ENCODE data around the gene PRR19. TPM values are rescaled to one million over a fixed set of nuclear protein-coding genes. Genes with fewer than 3 reads are reported as not detected.
"Not testable (repeated sequence)": the region's sequence is repeated elsewhere in the genome, so short reads cannot be mapped to it uniquely, and the experiment has no call there.

The PRR19 gene
- total and polyA plus RNA-seq, 4 donors, result 0.23 to 1.0 (median 0.77) TPM

GRCh38 chr19:42335374-42335936 is 33.5 kb downstream of the PRR19 start:
- Histone ChIP-seq H3K36me3 (ENCODE audit: control insufficient read depth in 4 of 4, insufficient read depth in 4 of 4, low read length in 4 of 4) (peaks cover 2 to 20% (median 6%) of the 10 kb centered on the region in 4 donors), H3K9me3 (ENCODE audit: control insufficient read depth in 4 of 4, insufficient read depth in 3 of 4, low read length in 3 of 4) (no peaks in the 10 kb centered on the region), H3K9ac (ENCODE audit: insufficient read depth in 1 of 2, low read length in 2 of 2) (no peak overlapping the region), H3K4me1 (ENCODE audit: control insufficient read depth in 5 of 5, insufficient read depth in 5 of 5, low read length in 5 of 5) (peaks cover 0 to under 1% (median 0%) of the 10 kb centered on the region in 5 donors), H3K27me3 (ENCODE audit: control insufficient read depth in 3 of 3, insufficient read depth in 3 of 3, low read length in 2 of 3) (no peaks in the 10 kb centered on the region), H3K27ac (ENCODE audit: low read depth in 1 of 2, low read length in 1 of 2) (no peak overlapping the region), H3K4me3 (no peak overlapping the region)
- WGBS, 2 donors, result 72 to 85% methylated on average over 7 of the region's 7 CpGs
- no peak for ATAC-seq (ENCODE audit: insufficient read depth, low FRiP score)
- TF ChIP-seq CTCF (IDR thresholded peaks at IDR 0.05; ENCODE audit: control extremely low read depth, extremely low read depth), result no peak
- DNase-seq, result no peak

GRCh38 chr19:42335971-42336370 is 34.0 kb downstream of the PRR19 start:
- DNase-seq (no peak), ATAC-seq (ENCODE audit: insufficient read depth, low FRiP score) (no peak)
- WGBS, 2 donors, result 94 to 97% methylated on average over 19 of the region's 19 CpGs

GRCh38 chr19:42339126-42339860 is 37.4 kb downstream of the PRR19 start:
- ATAC-seq (ENCODE audit: insufficient read depth, low FRiP score); H3K4me1 ChIP-seq (ENCODE audit: control insufficient read depth in 5 of 5, insufficient read depth in 5 of 5, low read length in 5 of 5); DNase-seq; H3K9me3 ChIP-seq (ENCODE audit: control insufficient read depth in 4 of 4, insufficient read depth in 3 of 4, low read length in 3 of 4); H3K27ac ChIP-seq (ENCODE audit: low read depth in 1 of 2, low read length in 1 of 2); H3K27me3 ChIP-seq (ENCODE audit: control insufficient read depth in 3 of 3, insufficient read depth in 3 of 3, low read length in 2 of 3); H3K9ac ChIP-seq (ENCODE audit: insufficient read depth in 1 of 2, low read length in 2 of 2); H3K4me3 ChIP-seq: not testable (repeated sequence)
- WGBS, 2 donors, result 89 to 93% methylated on average over 7 of the region's 7 CpGs
- H3K36me3 ChIP-seq (ENCODE audit: control insufficient read depth in 4 of 4, insufficient read depth in 4 of 4, low read length in 4 of 4), result peaks cover 0 to 28% (median 9%) of the 10 kb centered on the region in 4 donors

More at GRCh38 chr19:42335971-42336370, 34.0 kb downstream of the PRR19 start:
- Histone ChIP-seq H3K9ac (ENCODE audit: insufficient read depth in 1 of 2, low read length in 2 of 2) (no peak overlapping the region), H3K9me3 (ENCODE audit: control insufficient read depth in 4 of 4, insufficient read depth in 3 of 4, low read length in 3 of 4) (no peaks in the 10 kb centered on the region), H3K4me1 (ENCODE audit: control insufficient read depth in 5 of 5, insufficient read depth in 5 of 5, low read length in 5 of 5) (no peaks in the 10 kb centered on the region), H3K4me3 (no peak overlapping the region), H3K36me3 (ENCODE audit: control insufficient read depth in 4 of 4, insufficient read depth in 4 of 4, low read length in 4 of 4) (peaks cover 2 to 20% (median 6%) of the 10 kb centered on the region in 4 donors), H3K27ac (ENCODE audit: low read depth in 1 of 2, low read length in 1 of 2) (no peak overlapping the region), H3K27me3 (ENCODE audit: control insufficient read depth in 3 of 3, insufficient read depth in 3 of 3, low read length in 2 of 3) (no peaks in the 10 kb centered on the region)
- no peak for TF ChIP-seq CTCF (IDR thresholded peaks at IDR 0.05; ENCODE audit: control extremely low read depth, extremely low read depth)

GRCh38 chr19:42339922-42340321 is 38.0 kb downstream of the PRR19 start:
- ATAC-seq (ENCODE audit: insufficient read depth, low FRiP score); H3K4me1 ChIP-seq (ENCODE audit: control insufficient read depth in 5 of 5, insufficient read depth in 5 of 5, low read length in 5 of 5); H3K9me3 ChIP-seq (ENCODE audit: control insufficient read depth in 4 of 4, insufficient read depth in 3 of 4, low read length in 3 of 4); H3K9ac ChIP-seq (ENCODE audit: insufficient read depth in 1 of 2, low read length in 2 of 2); H3K4me3 ChIP-seq; H3K27ac ChIP-seq (ENCODE audit: low read depth in 1 of 2, low read length in 1 of 2); H3K27me3 ChIP-seq (ENCODE audit: control insufficient read depth in 3 of 3, insufficient read depth in 3 of 3, low read length in 2 of 3); DNase-seq: not testable (repeated sequence)
- WGBS, 2 donors, result 96 to 97% methylated on average over 4 of the region's 4 CpGs
- peaks cover 0 to 31% (median 9%) of the 10 kb centered on the region in 4 donors for H3K36me3 ChIP-seq (ENCODE audit: control insufficient read depth in 4 of 4, insufficient read depth in 4 of 4, low read length in 4 of 4)
